Muscle layer of colon (tissue), 2 donors: ENCODE results near the gene RELN.
"Not testable (repeated sequence)": the region's sequence is repeated elsewhere in the genome, so short reads cannot be mapped to it uniquely, and the experiment has no call there.

Source experiments
- H3K27ac ChIP-seq: one replicate; pipeline ENCODE4 v1.7.0; 2013; ENCODE audit warnings: low read depth, mild to moderate bottlenecking, low read length, moderate library complexity
- H3K27me3 ChIP-seq, 2 donors: one replicate each; pipeline ENCODE4 v1.7.0; 2013; ENCODE audit warnings: low read length in 2 of 2, mild to moderate bottlenecking in 2 of 2; ENCODE audit not compliant: insufficient read depth in 2 of 2, control insufficient read depth in 1 of 2
- H3K36me3 ChIP-seq: one replicate; pipeline ENCODE4 v1.7.0; 2013; ENCODE audit warnings: mild to moderate bottlenecking, low read length; ENCODE audit not compliant: insufficient read depth
- H3K4me1 ChIP-seq: one replicate; pipeline ENCODE4 v1.7.0; 2013; ENCODE audit warnings: mild to moderate bottlenecking, low read length; ENCODE audit not compliant: insufficient read depth
- H3K4me3 ChIP-seq, 2 donors: one replicate each; pipeline ENCODE4 v1.7.0; 2013; ENCODE audit warnings: low read length in 2 of 2, low read depth in 1 of 2, mild to moderate bottlenecking in 1 of 2, moderate library complexity in 1 of 2
- H3K9ac ChIP-seq: one replicate; pipeline ENCODE4 v1.7.0; 2013; ENCODE audit warnings: low read length
- H3K9me3 ChIP-seq: one replicate; pipeline ENCODE4 v1.7.0; 2013; ENCODE audit warnings: mild to moderate bottlenecking, low read length
- donor health status: abdominal sarcoma.
- donor health status: Adenocarcinoma of cecum.

RELN gene

GRCh38 chr7:103796327-103796962, 193.0 kb downstream of the RELN start:
- no peak overlapping the region for H3K27ac ChIP-seq
- no peaks in the 10 kb centered on the region for H3K27me3 ChIP-seq
- H3K9me3 ChIP-seq, result no peaks in the 10 kb centered on the region
- no peak overlapping the region for H3K4me3 ChIP-seq
- H3K9ac ChIP-seq, result no peak overlapping the region
- H3K4me1 ChIP-seq, result no peaks in the 10 kb centered on the region
- no peaks in the 10 kb centered on the region for H3K36me3 ChIP-seq

GRCh38 chr7:103795787-103796186, 193.7 kb downstream of the RELN start:
- Histone ChIP-seq H3K27me3 (no peaks in the 10 kb centered on the region), H3K27ac (no peak overlapping the region)

GRCh38 chr7:103795107-103795506, 194.4 kb downstream of the RELN start:
- H3K9me3 ChIP-seq, result no peaks in the 10 kb centered on the region
- H3K27me3 ChIP-seq, result no peaks in the 10 kb centered on the region
- H3K4me1 ChIP-seq, result no peaks in the 10 kb centered on the region
- no peak overlapping the region for H3K4me3 ChIP-seq
- no peaks in the 10 kb centered on the region for H3K36me3 ChIP-seq
- H3K27ac ChIP-seq, result no peak overlapping the region
- no peak overlapping the region for H3K9ac ChIP-seq

More at GRCh38 chr7:103795787-103796186, 193.7 kb downstream of the RELN start:
- H3K36me3 ChIP-seq, result no peaks in the 10 kb centered on the region
- H3K9ac ChIP-seq, result no peak overlapping the region
- H3K9me3 ChIP-seq, result no peaks in the 10 kb centered on the region
- no peaks in the 10 kb centered on the region for H3K4me1 ChIP-seq
- no peak overlapping the region for H3K4me3 ChIP-seq

- Histone ChIP-seq H3K27ac (no peak overlapping the region), H3K27me3 (no peaks in the 10 kb centered on the region), H3K4me3 (no peak overlapping the region), H3K9ac (no peak overlapping the region), H3K9me3 (no peaks in the 10 kb centered on the region), H3K36me3 (no peaks in the 10 kb centered on the region), H3K4me1 (no peaks in the 10 kb centered on the region)
These were observed 195.0 kb downstream of the RELN start for GRCh38 chr7:103794424-103794823.

GRCh38 chr7:103793614-103794013, 195.8 kb downstream of the RELN start:
- H3K9ac ChIP-seq, result no peak overlapping the region
- no peak overlapping the region for H3K27ac ChIP-seq
- no peaks in the 10 kb centered on the region for H3K9me3 ChIP-seq
- no peaks in the 10 kb centered on the region for H3K27me3 ChIP-seq
- no peak overlapping the region for H3K4me3 ChIP-seq
- no peaks in the 10 kb centered on the region for H3K4me1 ChIP-seq
- H3K36me3 ChIP-seq, result no peaks in the 10 kb centered on the region

GRCh38 chr7:103791894-103792293, 197.6 kb downstream of the RELN start:
- no peaks in the 10 kb centered on the region for H3K4me1 ChIP-seq
- H3K27me3 ChIP-seq, result no peaks in the 10 kb centered on the region
- no peaks in the 10 kb centered on the region for H3K9me3 ChIP-seq
- no peak overlapping the region for H3K27ac ChIP-seq
- no peak overlapping the region for H3K9ac ChIP-seq
- H3K36me3 ChIP-seq, result no peaks in the 10 kb centered on the region
- no peak overlapping the region for H3K4me3 ChIP-seq

- not testable (repeated sequence) for H3K4me1 ChIP-seq, H3K36me3 ChIP-seq, H3K27me3 ChIP-seq, H3K9ac ChIP-seq, H3K4me3 ChIP-seq, H3K27ac ChIP-seq, H3K9me3 ChIP-seq
These were observed 202.4 kb downstream of the RELN start for GRCh38 chr7:103787041-103787440.

GRCh38 chr7:103784646-103785286, 204.7 kb downstream of the RELN start:
- no peaks in the 10 kb centered on the region for H3K36me3 ChIP-seq
- no peak overlapping the region for H3K9ac ChIP-seq
- H3K4me3 ChIP-seq, result no peak overlapping the region
- H3K4me1 ChIP-seq, result no peaks in the 10 kb centered on the region
- no peak overlapping the region for H3K27ac ChIP-seq
- no peaks in the 10 kb centered on the region for H3K27me3 ChIP-seq
- H3K9me3 ChIP-seq, result no peaks in the 10 kb centered on the region

- no peak overlapping the region for H3K9ac ChIP-seq
- no peak overlapping the region for H3K4me3 ChIP-seq
- no peak overlapping the region for H3K27ac ChIP-seq
- no peaks in the 10 kb centered on the region for H3K4me1 ChIP-seq
- no peaks in the 10 kb centered on the region for H3K36me3 ChIP-seq
- no peaks in the 10 kb centered on the region for H3K27me3 ChIP-seq
- H3K9me3 ChIP-seq, result no peaks in the 10 kb centered on the region
These were observed 208.0 kb downstream of the RELN start for GRCh38 chr7:103781409-103781808.

GRCh38 chr7:103780561-103780960, 208.9 kb downstream of the RELN start:
- not testable (repeated sequence) for H3K9ac ChIP-seq, H3K27ac ChIP-seq, H3K9me3 ChIP-seq, H3K36me3 ChIP-seq, H3K4me1 ChIP-seq, H3K4me3 ChIP-seq, H3K27me3 ChIP-seq

- no peaks in the 10 kb centered on the region for H3K9me3 ChIP-seq
- H3K4me1 ChIP-seq, result no peaks in the 10 kb centered on the region
- H3K27me3 ChIP-seq, result no peaks in the 10 kb centered on the region
- no peak overlapping the region for H3K27ac ChIP-seq
- no peak overlapping the region for H3K9ac ChIP-seq
- H3K36me3 ChIP-seq, result no peaks in the 10 kb centered on the region
- no peak overlapping the region for H3K4me3 ChIP-seq
These were observed 212.0 kb downstream of the RELN start for GRCh38 chr7:103777440-103777839.

- Histone ChIP-seq H3K36me3 (no peaks in the 10 kb centered on the region), H3K9ac (no peak overlapping the region), H3K9me3 (no peaks in the 10 kb centered on the region), H3K4me3 (no peak overlapping the region), H3K27ac (no peak overlapping the region), H3K4me1 (no peaks in the 10 kb centered on the region), H3K27me3 (no peaks in the 10 kb centered on the region)
These were observed 215.7 kb downstream of the RELN start for GRCh38 chr7:103773726-103774125.
